ENCODE measurements around the gene FBXO44.

FBXO44 gene

DNA sequence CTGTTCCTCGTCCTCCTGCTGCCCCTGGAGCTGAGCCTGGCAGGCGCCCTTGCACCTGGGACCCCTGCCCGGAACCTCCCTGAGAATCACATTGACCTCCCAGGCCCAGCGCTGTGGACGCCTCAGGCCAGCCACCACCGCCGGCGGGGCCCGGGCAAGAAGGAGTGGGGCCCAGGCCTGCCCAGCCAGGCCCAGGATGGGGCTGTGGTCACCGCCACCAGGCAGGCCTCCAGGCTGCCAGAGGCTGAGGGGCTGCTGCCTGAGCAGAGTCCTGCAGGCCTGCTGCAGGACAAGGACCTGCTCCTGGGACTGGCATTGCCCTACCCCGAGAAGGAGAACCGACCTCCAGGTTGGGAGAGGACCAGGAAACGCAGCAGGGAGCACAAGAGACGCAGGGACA is 51.6 kb downstream of the FBXO44 start:
- Histone ChIP-seq H3K9me3 (ENCODE audit: control insufficient read depth, low read length) (no peaks in the 10 kb centered on the region), H3K27me3 (ENCODE audit: control insufficient read depth, insufficient read depth, low read length, poor library complexity, severe bottlenecking) (no peaks in the 10 kb centered on the region), H3K27ac (ENCODE audit: insufficient read depth, low read depth, low read length, poor library complexity, severe bottlenecking) (no peak overlapping the region), H3K4me3 (ENCODE audit: insufficient read depth, low read depth, low read length) (no peak overlapping the region), H3K36me3 (ENCODE audit: control insufficient read depth, insufficient read depth, low read length) (peaks cover 4% of the 10 kb centered on the region), H3K4me1 (ENCODE audit: control insufficient read depth, insufficient read depth, low read length) (peaks cover 52% of the 10 kb centered on the region)
- 93 to 95% methylated on average over 14 of the region's 14 CpGs for WGBS, 2 experiments

DNA sequence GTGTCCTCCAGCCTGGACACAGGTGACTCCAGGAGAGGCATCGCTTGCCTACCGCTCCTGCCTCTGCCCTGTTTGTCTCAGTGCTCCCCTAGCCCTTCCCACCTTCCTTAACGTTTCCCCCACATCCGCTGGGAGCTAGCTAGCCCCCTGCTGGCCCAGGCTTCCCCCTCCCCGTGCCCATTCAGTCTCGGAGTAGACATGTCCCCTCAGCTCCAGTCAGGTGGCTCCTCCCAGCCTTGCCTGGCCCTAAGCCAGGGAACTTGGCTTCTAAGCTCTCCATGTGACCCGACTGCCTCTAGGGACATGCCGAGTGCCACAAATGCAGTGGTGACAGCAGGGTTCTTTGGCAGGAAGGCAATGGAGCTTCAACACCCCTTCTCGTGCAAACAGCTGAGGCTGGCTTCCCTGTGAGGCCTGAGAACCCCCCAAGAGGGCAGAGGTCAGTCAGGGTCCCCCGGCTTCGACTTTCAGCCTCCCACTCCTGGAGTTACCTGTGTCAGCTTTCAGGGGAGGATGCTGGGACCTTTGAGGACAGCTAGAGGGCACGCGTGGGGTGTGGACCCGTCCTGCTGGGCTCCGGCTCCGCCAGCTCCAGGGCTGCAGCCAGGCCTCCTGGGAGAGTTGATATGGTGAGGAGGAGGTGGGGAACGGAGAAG is 53.1 kb downstream of the FBXO44 start:
- Histone ChIP-seq H3K27me3 (ENCODE audit: control insufficient read depth, insufficient read depth, low read length, poor library complexity, severe bottlenecking) (no peaks in the 10 kb centered on the region), H3K27ac (ENCODE audit: insufficient read depth, low read depth, low read length, poor library complexity, severe bottlenecking) (no peak overlapping the region), H3K9me3 (ENCODE audit: control insufficient read depth, low read length) (no peaks in the 10 kb centered on the region), H3K4me1 (ENCODE audit: control insufficient read depth, insufficient read depth, low read length) (peaks cover 43% of the 10 kb centered on the region), H3K36me3 (ENCODE audit: control insufficient read depth, insufficient read depth, low read length) (peaks cover 10% of the 10 kb centered on the region), H3K4me3 (ENCODE audit: insufficient read depth, low read depth, low read length) (no peak overlapping the region)
- WGBS, 2 experiments: 77 to 78% methylated on average over 17 of the region's 17 CpGs

DNA sequence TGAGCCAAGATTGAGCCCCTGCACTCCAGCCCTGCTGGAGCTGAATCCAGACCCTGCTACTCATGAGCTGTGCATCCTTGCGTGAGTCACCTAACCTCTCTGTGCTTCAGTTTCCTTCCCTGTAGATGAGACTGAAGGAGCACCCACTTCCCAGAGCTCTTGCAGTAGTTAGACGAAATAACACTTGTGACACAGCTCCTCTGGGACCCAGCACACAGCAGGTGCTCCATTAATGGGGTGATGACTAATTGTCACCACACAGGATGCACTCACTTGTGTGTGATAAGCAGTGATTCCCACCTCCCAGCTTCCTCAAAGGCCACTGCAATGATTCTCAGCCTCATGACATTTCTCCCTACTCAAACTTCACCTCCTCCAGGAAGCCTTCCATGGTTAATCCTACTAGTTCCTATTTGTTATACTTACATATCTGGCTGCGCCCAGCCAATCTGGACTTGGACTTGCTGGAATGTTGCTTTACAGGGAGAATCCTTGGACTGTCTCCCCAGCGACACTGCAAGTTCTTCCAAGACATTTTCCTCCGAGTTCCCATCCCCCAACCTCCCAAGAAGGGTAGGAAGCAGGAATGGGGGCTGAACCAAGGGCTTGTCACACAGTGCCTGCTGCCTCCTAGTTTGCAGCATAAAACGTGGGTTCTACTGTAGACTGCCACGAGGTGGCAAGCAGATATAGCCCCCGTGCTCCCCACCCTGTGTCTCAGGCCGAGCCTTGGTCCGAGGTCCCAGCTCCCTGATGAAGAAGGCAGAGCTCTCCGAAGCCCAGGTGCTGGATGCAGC is 54.1 kb downstream of the FBXO44 start:
- H3K9me3 ChIP-seq (ENCODE audit: control insufficient read depth, low read length): no peaks in the 10 kb centered on the region
- 93 to 94% methylated on average over 11 of the region's 11 CpGs for WGBS, 2 experiments
- H3K4me3 ChIP-seq (ENCODE audit: insufficient read depth, low read depth, low read length): no peak overlapping the region
- H3K27ac ChIP-seq (ENCODE audit: insufficient read depth, low read depth, low read length, poor library complexity, severe bottlenecking): no peak overlapping the region
- H3K4me1 ChIP-seq (ENCODE audit: control insufficient read depth, insufficient read depth, low read length): peaks cover 35% of the 10 kb centered on the region
- H3K27me3 ChIP-seq (ENCODE audit: control insufficient read depth, insufficient read depth, low read length, poor library complexity, severe bottlenecking): no peaks in the 10 kb centered on the region
- H3K36me3 ChIP-seq (ENCODE audit: control insufficient read depth, insufficient read depth, low read length): peaks cover 10% of the 10 kb centered on the region

GRCh38 chr1:11711490-11711889 is 56.8 kb downstream of the FBXO44 start:
- Histone ChIP-seq H3K27me3 (ENCODE audit: control insufficient read depth, insufficient read depth, low read length, poor library complexity, severe bottlenecking) (no peaks in the 10 kb centered on the region), H3K36me3 (ENCODE audit: control insufficient read depth, insufficient read depth, low read length) (peaks cover 15% of the 10 kb centered on the region), H3K4me3 (ENCODE audit: insufficient read depth, low read depth, low read length) (no peak overlapping the region), H3K4me1 (ENCODE audit: control insufficient read depth, insufficient read depth, low read length) (peaks cover 9% of the 10 kb centered on the region), H3K9me3 (ENCODE audit: control insufficient read depth, low read length) (no peaks in the 10 kb centered on the region), H3K27ac (ENCODE audit: insufficient read depth, low read depth, low read length, poor library complexity, severe bottlenecking) (no peak overlapping the region)
- WGBS, 2 experiments: 97% methylated on average over 5 of the region's 5 CpGs

DNA sequence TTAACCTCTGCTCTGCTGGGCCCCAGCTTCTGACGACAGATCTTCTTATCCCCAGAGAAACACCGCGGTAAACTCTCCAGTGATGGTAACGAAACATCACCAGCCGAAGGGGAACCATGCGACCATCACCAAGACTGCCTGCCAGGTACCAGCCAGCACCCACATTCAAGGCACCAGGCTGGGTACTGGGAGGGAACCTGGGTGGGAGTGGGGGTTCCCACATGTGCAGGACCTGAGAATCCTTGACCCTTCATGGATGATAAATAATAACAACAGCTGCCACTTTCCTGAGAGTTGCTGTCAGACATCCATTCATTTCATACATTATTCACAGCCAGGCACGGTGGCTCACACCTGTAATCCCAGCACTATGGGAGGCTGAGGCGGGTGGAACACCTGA is 57.6 kb downstream of the FBXO44 start:
- WGBS, 2 experiments: 93 to 94% methylated on average over 8 of the region's 8 CpGs
- Histone ChIP-seq H3K9me3 (ENCODE audit: control insufficient read depth, low read length) (no peaks in the 10 kb centered on the region), H3K36me3 (ENCODE audit: control insufficient read depth, insufficient read depth, low read length) (peaks cover 15% of the 10 kb centered on the region), H3K27me3 (ENCODE audit: control insufficient read depth, insufficient read depth, low read length, poor library complexity, severe bottlenecking) (no peaks in the 10 kb centered on the region), H3K4me3 (ENCODE audit: insufficient read depth, low read depth, low read length) (no peak overlapping the region), H3K4me1 (ENCODE audit: control insufficient read depth, insufficient read depth, low read length) (peaks cover 7% of the 10 kb centered on the region), H3K27ac (ENCODE audit: insufficient read depth, low read depth, low read length, poor library complexity, severe bottlenecking) (no peak overlapping the region)
